Endodermal cell (in vitro differentiated cells): Measurements from ENCODE around the gene ADCYAP1R1. TPM values are rescaled to one million over a fixed set of nuclear protein-coding genes. Genes with fewer than 3 reads are reported as not detected.

Source experiments
- DNase-seq: peaks from one replicate; pipeline ENCODE4 v3.0.0-alpha.2; 2017
- H3K27ac ChIP-seq: 2 replicates; pipeline ENCODE4 v1.5.1; 2013; ENCODE audit warnings: mild to moderate bottlenecking, low read depth, low read length, moderate library complexity
- H3K27me3 ChIP-seq: 2 replicates; pipeline ENCODE4 v1.6.1; 2013; ENCODE audit warnings: mild to moderate bottlenecking, low read length, moderate library complexity; ENCODE audit not compliant: insufficient read depth, control insufficient read depth, poor library complexity, severe bottlenecking
- H3K36me3 ChIP-seq: 2 replicates; pipeline ENCODE4 v1.7.0; 2013; ENCODE audit warnings: mild to moderate bottlenecking, low read length, moderate library complexity; ENCODE audit not compliant: control insufficient read depth, insufficient read depth
- H3K4me1 ChIP-seq: one replicate; pipeline ENCODE4 v1.7.0; 2013; ENCODE audit warnings: low read length; ENCODE audit not compliant: control insufficient read depth, insufficient read depth
- H3K4me3 ChIP-seq: 2 replicates; pipeline ENCODE4 v1.5.1; 2013; ENCODE audit warnings: mild to moderate bottlenecking, low read length, moderate library complexity
- H3K9ac ChIP-seq: 2 replicates; pipeline ENCODE4 v1.6.1; 2013; ENCODE audit warnings: mild to moderate bottlenecking, low read length, moderate library complexity; ENCODE audit not compliant: poor library complexity, severe bottlenecking; ENCODE audit errors: extremely low read depth
- H3K9me3 ChIP-seq: 2 replicates; pipeline ENCODE4 v1.6.1; 2013; ENCODE audit warnings: mild to moderate bottlenecking, low read length, moderate library complexity; ENCODE audit not compliant: control insufficient read depth
- H3K27ac Mint-ChIP-seq: 2 replicates; pipeline ENCODE4 v1.8.0; 2020; ENCODE audit warnings: mixed read lengths
- H3K27me3 Mint-ChIP-seq: 2 replicates; pipeline ENCODE4 v1.8.0; 2021; ENCODE audit warnings: mild to moderate bottlenecking, mixed read lengths; ENCODE audit not compliant: insufficient read depth
- H3K36me3 Mint-ChIP-seq: 2 replicates; pipeline ENCODE4 v1.8.0; 2020; ENCODE audit warnings: low read depth, mixed read lengths
- H3K4me1 Mint-ChIP-seq: 2 replicates; pipeline ENCODE4 v1.8.0; 2020; ENCODE audit warnings: mixed read lengths
- H3K4me3 Mint-ChIP-seq: 2 replicates; pipeline ENCODE4 v1.8.0; 2020; ENCODE audit warnings: mild to moderate bottlenecking, moderate library complexity, mixed read lengths
- H3K9me3 Mint-ChIP-seq: 2 replicates; pipeline ENCODE4 v1.8.0; 2020; ENCODE audit warnings: mild to moderate bottlenecking, mixed read lengths
- CTCF ChIP-seq: fragments of 200-600 bp; sonication (generic); conservative IDR thresholded peaks from 2 replicates; pipeline ENCODE4 v1.5.0; 2021; ENCODE audit warnings: antibody characterized with exemption, mild to moderate bottlenecking
- WGBS, 2 experiments: methylation state at CpG; one replicate each; pipeline versions ENCODE4 v1.1.5 to v1.1.7; 2013; ENCODE audit warnings: missing lambda C conversion rate in 2 of 2, mixed read lengths in 1 of 2; ENCODE audit not compliant: insufficient coverage in 1 of 2, insufficient read length in 1 of 2; 5-methylcytosine and 5-hydroxymethylcytosine counted together
- total RNA-seq, 2 donors: library from RNA; stranded (reverse); fragmentation: NEBNext Ultra II Directional in 1 of 2; extraction: Animal tissue kit (Norgen Biotek cat#: 25700) in 1 of 2; gene quantifications; 2 replicates in 1 of 2; 3 replicates in 1 of 2; pipeline ENCODE4 v1.2.1, GENCODE V29; 2021

ADCYAP1R1 gene
- total RNA-seq, 2 donors from 2014 or later, result 1.2 to 2.1 TPM

- no peaks in the 10 kb centered on the region for H3K36me3 ChIP-seq
- Mint-ChIP-seq H3K27ac (no peak overlapping the region), H3K9me3 (no peaks in the 10 kb centered on the region), H3K36me3 (no peaks in the 10 kb centered on the region), H3K4me1 (peaks cover 25% of the 10 kb centered on the region), H3K4me3 (no peak overlapping the region), H3K27me3 (peaks cover 3% of the 10 kb centered on the region)
- no peaks in the 10 kb centered on the region for H3K9me3 ChIP-seq
- no peak overlapping the region for H3K9ac ChIP-seq
- TF ChIP-seq CTCF, result no peak
- H3K4me1 ChIP-seq, result peaks cover 6% of the 10 kb centered on the region
- H3K4me3 ChIP-seq, result no peak overlapping the region
- no peak overlapping the region for H3K27ac ChIP-seq
- DNase-seq, result no peak
- 92 to 97% methylated on average over 4 of the region's 4 CpGs for WGBS, 2 experiments
- H3K27me3 ChIP-seq, result no peaks in the 10 kb centered on the region
Measured at GRCh38 chr7:31022117-31022516, 30.0 kb upstream of the ADCYAP1R1 start.

- TF ChIP-seq CTCF, result no peak
- H3K9me3 Mint-ChIP-seq, result no peaks in the 10 kb centered on the region
- WGBS, 2 experiments, result 96 to 100% methylated on average over 1 to 3 of the region's 3 CpGs
- Histone ChIP-seq H3K36me3 (no peaks in the 10 kb centered on the region), H3K4me1 (peaks cover 11% of the 10 kb centered on the region), H3K9ac (no peak overlapping the region), H3K27ac (no peak overlapping the region), H3K4me3 (no peak overlapping the region), H3K27me3 (no peaks in the 10 kb centered on the region), H3K9me3 (no peaks in the 10 kb centered on the region)
- no peak overlapping the region for H3K4me3 Mint-ChIP-seq
- DNase-seq, result peak; percentile 70
- peaks cover 3% of the 10 kb centered on the region for H3K27me3 Mint-ChIP-seq
- peaks cover 31% of the 10 kb centered on the region for H3K4me1 Mint-ChIP-seq
- no peaks in the 10 kb centered on the region for H3K36me3 Mint-ChIP-seq
- H3K27ac Mint-ChIP-seq, result peak overlapping the region; percentile 58
Measured at GRCh38 chr7:31022726-31023125, 29.4 kb upstream of the ADCYAP1R1 start.

- Mint-ChIP-seq H3K4me3 (no peak overlapping the region), H3K27me3 (peaks cover 3% of the 10 kb centered on the region), H3K36me3 (no peaks in the 10 kb centered on the region), H3K4me1 (peaks cover 36% of the 10 kb centered on the region), H3K27ac (no peak overlapping the region), H3K9me3 (no peaks in the 10 kb centered on the region)
- DNase-seq, result no peak
- no peak overlapping the region for H3K9ac ChIP-seq
- H3K36me3 ChIP-seq, result no peaks in the 10 kb centered on the region
- no peak for TF ChIP-seq CTCF
- 96 to 100% methylated on average over 3 to 5 of the region's 5 CpGs for WGBS, 2 experiments
- no peaks in the 10 kb centered on the region for H3K9me3 ChIP-seq
- peaks cover 15% of the 10 kb centered on the region for H3K4me1 ChIP-seq
- H3K27me3 ChIP-seq, result no peaks in the 10 kb centered on the region
- no peak overlapping the region for H3K27ac ChIP-seq
- no peak overlapping the region for H3K4me3 ChIP-seq
Measured at GRCh38 chr7:31023877-31024276, 28.2 kb upstream of the ADCYAP1R1 start.
